ACHN (cell line): Measurements from ENCODE around the gene VEZT.
"Not testable (repeated sequence)": the region's sequence is repeated elsewhere in the genome, so short reads cannot be mapped to it uniquely, and the experiment has no call there.

Experiments used
- DNase-seq: peaks from one replicate; pipeline ENCODE4 v3.0.0-alpha.2; 2015
- in situ Hi-C: cut with HindIII; loops from 2 replicates; pipeline ENCODE4 v1.10.0; 2017; ENCODE audit warnings: low sequenced_read_pairs, low pct_ligation_motif_present, low pct_unique_long_range_greater_than_20kb

VEZT gene

DNA sequence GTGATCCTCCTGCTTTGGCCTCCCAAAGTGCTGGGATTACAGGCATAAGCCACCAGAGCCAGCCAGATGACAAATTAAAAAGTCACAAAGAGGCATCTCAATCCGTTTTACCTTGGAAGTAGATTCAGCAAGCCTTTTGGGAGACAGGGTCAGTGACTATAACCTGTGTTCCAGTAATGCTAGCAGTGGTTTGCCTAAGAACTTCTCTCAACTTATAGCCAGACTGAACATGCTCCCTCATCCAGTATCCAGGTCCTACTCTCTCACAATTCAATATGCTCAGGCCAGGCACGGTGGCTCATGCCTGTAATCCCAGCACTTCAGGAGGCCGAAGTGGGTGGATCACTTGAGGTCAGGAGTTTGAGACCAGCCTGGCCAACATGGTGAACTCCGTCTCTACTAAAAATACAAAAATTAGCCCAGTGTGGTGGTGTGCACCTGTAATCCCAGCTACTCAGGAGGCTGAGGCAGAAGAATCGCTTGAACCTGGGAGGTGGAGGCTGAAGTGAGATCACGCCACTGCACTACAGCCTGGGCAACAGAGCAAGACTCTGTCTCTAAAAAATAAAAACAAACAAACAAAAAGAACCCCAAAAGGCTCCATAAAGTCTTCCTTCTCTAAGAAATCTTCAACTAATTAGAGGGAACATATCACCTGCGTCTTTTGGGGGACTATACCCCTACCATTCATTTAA, 20.6 kb upstream of the VEZT start:
- DNase-seq, in situ Hi-C loops: not testable (repeated sequence)

DNA sequence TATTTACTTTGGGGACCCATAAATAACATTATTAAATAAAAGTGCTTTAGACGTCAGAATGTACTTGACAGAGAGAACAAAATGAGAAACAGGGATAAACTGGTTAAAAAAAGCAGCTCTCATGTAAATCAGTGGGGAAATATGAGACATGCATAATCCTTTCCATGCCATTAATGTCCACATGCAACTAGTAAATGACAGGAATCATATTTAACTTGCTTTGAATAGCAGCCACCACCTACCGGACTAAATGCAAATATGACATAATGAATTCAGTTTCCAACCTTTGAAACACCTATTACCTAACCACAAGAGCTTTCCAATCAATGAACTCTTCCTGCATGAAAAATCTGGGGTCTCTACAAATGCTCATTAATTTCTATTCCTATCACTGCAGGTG, 20.0 kb upstream of the VEZT start:
- in situ Hi-C loops, result no loop called here

DNA sequence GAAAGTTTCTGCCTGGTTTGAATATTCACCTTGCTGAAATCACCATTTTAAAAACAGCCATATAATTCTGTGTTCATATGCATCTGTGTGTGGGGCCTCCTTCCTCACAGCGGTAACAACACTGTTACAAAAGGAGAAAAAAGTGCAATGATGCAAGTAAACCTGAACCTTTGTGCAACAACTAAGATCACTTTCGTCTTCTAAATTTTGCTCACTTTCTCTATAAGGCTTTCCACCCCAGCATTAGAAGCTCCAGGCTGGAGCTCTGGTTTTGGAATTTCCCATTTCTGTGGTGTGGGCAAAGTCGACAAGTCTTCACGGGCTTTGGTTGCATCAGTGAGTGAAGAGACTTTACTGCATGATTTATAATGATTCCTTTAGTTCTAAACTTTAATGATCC, 18.7 kb upstream of the VEZT start:
- in situ Hi-C loops, result no loop called here
- no peak for DNase-seq

More for the DNA sequence above, 20.0 kb upstream of the VEZT start:
- no peak for DNase-seq

DNA sequence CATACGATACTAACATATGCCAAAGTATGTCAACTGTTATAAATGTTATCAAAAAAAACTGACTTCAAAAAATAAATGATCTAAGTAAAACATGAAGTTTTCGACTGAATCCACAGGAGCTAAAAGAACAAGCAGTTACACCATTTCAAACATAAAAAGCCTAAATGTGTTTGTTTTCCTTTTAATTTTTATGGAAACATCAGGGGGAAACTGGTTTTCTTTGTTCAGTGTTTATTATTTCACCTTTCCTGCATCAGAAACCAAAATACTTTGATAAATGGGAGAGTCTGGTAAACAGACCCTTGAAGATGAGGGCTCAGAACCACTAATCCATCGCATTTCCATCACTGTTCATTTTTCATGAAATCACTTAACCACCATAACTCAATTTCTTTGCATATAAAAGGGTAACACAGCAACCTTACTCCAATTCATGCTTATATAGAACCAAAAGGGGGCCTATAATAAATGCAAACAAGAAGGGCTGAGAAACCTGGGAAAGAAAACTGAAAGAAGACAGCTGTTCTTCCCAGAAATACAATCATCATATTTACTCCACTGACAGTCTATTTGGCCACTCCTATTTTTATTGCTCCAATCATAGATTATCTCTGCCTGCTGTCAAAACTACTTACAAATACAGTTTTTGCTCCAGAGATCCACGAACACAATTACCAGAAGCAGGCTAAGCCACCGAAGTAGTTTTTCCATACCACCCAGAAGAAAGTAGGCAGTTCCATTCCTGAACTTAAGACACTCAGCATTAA, 17.3 kb upstream of the VEZT start:
- in situ Hi-C loops, result no loop called here
- DNase-seq, result no peak

DNA sequence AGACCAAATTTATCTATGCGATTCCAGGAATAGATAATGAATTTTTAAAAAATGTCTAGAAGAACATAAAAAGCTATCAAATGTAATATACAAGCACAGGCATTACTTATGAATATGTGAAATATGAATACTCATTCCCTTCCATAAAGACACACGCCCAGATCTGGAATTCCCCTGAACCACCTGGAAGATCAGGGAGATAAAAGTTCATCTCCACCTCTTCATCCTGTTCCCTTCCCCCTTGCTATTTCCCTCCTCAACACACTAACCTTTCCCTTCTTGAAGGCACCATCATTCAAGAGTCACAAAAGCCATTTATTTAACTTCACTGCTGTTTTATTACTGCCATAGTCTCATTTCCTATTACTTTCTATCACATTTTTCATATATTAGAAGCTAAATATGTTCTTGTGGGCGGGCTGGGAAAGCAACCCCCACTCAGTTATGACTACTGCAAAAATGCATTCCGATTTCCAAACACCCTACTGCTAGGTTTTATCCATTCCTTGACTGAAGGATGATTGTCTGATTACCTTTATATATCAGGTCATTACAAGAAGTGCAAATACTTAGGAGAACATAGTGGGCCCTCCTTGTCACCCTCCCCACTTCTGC, 16.4 kb upstream of the VEZT start:
- DNase-seq, result no peak
- in situ Hi-C loops, result no loop called here

DNA sequence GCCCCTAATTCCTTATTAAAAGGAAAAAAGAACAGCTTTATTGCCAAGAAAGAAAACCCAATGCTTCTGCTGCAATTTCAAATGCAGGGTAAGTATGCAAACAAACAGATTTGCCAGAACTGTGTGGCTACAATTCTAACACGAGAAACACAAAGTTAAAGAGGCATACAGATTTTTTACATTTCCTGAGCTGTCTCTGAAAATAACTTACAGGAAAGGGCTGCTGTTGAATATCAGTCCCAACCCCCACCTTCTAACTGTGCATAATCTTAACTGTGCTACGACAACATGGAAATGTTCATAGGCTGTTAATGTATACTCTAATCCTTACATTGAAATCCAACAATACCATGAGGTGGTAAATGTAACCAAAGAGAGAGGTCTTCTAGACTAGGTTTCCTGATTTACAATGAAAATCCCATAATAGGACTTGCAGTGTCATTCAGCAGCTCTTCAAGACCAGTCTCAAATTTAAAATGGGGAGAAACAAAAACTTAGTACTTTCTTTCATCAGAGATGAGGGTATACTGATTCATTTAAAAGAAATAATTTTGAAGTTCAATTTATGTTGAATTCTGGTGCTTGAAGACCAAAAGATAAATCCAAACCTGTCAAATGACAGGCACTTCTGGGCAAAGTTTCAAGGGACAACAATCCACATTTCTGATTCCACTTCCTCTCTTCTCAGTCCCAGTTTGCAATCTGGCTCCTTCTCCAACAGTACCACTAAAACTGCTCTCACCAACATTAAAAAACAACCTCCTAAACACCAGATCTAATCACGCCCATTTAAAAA, 14.7 kb upstream of the VEZT start:
- in situ Hi-C loops, result no loop called here
- DNase-seq, result no peak

DNA sequence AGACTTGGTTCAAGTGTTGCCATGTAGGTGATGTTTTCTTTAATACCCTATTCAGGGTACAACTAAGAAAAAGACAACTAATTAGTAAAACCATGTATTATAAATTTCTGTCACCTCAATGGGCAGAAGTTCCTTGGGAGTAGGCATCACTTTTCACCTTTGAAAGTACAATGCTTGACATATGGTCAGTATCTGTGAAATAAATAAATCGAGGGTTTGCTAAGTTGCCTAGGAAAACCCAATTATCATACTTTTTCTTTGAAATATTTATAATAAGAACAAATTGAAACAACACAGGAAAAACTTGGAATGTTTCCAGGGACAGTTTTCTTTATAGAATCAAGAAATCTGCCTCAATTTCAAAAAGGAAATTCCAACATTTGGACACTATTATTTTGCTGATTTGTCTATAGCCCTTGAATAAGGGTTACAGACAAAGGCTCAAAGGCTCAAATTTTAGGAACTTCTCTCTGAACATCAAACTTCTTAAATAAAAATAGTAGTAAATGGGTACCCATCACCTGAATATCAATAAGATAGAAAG, 14.0 kb upstream of the VEZT start:
- no peak for DNase-seq
- in situ Hi-C loops, result no loop called here

DNA sequence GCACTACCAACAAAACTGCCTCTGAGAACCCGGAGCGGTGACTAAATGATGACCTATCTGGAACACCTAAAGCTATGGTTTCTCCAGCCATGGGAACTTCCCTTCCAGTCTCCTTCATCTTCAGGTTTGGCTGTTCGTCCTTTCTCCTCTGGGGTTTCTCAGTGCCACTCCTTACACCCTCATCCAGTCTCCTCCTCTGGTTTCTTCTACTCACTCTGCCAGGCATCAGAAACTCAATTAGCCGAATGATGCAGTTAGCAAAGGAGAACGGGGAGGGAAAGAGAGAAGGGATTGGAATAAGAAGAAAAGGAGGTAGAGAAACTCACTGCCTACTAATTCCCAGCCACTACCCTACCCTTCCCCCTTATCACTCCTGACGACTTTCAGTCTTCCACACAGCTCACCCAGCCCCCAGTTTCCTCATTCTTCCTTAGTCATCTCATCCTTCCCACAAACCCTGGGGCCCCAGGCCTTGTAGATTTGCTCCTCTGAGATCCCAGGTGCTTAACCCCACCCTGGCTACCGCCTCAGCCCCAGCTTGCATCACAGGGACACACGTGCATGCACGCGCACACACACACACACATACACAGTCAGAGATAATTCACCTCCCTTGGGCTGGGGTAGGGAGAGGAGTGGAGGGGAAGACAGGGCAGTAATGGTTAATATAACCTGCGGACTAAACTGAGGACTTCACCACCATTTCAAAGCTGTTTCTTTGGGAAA, 13.3 kb upstream of the VEZT start:
- peak; percentile 99 for DNase-seq
- in situ Hi-C loops, result no loop called here

DNA sequence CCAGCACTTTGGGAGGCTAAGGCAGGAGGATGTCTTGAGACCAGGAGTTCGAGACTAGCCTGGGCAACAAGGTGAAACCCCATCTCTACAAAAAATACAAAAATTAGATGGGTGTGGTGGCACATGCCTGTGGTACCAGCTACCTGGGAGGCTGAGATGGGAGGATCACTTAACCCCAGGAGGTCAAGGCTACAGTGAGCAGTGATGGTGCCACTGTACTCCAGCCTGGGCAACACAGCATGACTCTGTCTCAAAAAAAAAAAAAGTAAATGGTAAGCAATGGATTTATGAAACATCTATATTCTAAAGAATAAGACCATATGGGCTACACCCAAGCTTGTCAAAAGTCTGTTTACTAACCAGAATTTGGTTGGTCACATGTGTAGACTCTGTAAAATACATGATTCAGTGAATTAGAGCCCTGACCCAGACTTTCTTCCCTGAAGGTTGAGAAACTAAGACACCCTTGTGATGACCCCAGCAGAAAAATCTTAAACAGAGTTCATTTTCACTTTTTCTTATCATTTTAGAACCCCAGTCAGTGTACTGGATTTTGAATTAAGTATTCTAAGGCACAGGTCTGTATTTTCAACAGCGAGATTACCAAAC, 12.5 kb upstream of the VEZT start:
- DNase-seq, result no peak
- in situ Hi-C loops, result no loop called here

DNA sequence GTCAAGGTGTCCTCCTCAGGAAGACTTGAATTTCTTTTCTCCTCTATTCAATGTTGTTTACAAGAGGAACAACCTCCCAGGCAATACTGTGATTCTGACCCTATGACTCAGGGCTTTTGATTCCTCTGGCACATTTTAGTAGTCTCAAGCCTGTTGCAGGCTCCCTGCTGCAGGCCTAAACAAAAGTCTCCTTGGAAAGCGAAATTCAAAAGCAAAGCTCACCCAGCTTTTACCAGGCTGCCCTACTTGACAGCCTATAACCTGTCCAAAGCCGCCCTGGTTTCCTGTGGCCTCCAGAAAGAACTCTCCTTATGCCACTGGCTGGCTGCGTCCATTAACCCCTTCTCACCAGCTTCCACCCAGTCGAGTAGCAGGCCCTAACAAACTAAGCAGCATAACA, 11.9 kb upstream of the VEZT start:
- peak; percentile 79 for DNase-seq

DNA sequence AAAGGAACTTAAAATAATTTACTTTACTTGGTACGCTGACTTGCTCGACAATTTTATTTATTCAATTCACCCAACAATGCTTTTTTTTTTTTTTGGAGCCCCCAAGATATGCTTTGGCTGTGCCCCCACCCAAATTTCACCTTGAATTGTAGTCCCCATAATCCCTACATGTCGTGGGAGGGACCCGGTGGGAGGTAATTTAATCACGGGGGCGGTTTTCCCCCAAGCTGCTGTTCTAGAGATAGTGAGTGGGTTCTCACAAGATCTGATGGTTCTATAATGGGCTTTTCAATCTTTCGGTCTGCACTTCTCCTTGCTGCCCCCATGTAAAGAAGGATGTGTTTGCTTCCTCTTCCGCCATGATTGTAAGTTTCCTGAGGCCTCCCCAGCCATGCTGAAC, 10.7 kb upstream of the VEZT start:
- in situ Hi-C loops, result no loop called here

More for the DNA sequence above, 11.9 kb upstream of the VEZT start:
- in situ Hi-C loops, result no loop called here

DNA sequence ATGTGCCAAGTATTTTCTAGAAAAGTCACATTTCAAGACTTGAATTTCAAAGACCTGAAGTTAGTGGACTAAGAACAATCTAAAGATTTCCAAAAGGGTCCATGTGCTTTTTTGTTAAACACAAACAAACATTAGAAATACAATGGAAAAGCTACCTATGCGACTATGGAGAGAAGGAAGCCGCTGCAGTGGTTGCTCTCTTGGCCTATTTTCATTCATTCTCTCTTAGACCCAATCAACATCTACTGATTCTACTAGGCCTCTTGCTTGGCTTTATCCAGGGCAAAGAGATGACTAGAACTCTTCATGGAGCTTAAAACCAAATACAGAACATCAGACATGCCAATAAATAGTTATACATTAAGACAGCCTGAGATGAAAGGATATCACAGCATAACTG, 10.2 kb upstream of the VEZT start:
- DNase-seq, result no peak
- in situ Hi-C loops, result no loop called here

More for the DNA sequence above, 10.7 kb upstream of the VEZT start:
- DNase-seq, result no peak

DNA sequence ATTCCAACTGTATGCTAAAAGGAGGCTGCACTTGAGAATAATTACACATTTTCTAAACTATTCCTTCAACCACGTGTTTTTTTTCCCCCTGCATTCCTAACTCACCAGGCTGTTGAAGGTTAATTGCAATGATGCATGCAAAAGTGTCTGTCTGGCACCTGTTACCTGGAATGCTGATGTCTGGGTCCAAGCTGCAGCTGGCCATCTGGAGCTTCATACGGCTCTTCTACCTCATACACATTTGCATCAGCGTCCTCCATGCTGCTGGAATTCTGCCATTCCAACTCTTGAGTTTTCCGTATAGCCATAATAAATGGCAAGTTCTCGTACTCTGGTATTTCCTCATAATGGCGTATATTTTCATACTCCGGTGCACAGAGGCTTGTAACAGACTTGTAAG, 8.9 kb upstream of the VEZT start:
- in situ Hi-C loops, result no loop called here

DNA sequence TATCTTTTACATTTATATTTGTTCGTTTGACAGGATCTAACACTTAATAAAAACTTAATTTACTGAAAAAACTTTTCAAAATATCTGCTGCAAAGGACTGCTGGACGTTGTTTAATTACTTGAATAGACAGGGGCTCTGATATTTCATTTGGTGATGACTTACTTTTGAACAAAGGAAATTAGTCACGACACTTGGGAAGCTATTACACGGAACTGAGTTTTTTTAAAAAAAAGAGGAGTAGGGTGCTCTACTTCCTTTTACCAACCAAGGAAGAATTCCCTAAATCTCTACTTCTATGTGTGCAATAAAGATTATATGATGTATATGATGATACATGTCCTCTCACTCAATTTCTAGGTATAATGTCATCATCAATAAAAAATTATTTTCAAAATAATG, 5.0 kb upstream of the VEZT start:
- DNase-seq, result peak; percentile 71
- in situ Hi-C loops, result no loop called here

More for the DNA sequence above, 8.9 kb upstream of the VEZT start:
- no peak for DNase-seq

DNA sequence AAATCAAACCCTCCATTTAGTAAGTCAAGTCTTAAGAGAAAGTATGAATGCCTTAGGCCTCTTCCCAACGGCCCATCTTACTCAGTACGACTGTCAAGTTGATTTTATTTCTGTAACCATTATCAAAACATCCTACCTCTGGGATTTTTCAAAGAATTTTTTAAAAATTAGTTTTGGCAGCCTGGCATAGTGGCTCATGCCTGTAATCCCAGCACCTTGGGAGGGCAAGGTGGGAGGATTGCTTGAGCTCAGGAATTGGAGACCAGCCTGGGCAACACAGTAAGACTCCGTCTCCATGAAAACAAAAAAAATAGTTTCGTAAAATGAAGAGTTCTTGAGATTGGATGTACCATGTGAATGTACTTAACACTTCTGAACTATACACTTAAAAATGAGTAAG, 4.5 kb upstream of the VEZT start:
- in situ Hi-C loops, result no loop called here

DNA sequence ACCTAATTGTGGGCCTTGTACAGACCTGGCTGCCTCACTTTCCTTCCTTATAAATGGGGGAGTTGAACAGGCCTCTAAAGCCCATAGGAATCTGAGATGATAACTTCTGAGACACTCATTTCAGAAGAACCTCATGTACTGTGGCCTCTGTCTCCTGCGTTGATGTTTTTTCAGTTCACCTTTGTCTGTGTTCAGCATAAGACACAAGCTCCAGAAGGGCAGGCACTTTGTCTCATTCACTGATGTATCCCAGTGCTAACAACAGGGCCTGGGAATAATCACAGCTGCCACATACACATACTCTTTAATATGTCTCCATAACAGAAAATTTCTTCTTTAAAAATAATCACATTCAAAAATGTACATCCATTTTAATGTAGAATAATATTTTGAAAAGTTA, 3.7 kb upstream of the VEZT start:
- in situ Hi-C loops, result no loop called here
- DNase-seq, result no peak

More for the DNA sequence above, 4.5 kb upstream of the VEZT start:
- no peak for DNase-seq

DNA sequence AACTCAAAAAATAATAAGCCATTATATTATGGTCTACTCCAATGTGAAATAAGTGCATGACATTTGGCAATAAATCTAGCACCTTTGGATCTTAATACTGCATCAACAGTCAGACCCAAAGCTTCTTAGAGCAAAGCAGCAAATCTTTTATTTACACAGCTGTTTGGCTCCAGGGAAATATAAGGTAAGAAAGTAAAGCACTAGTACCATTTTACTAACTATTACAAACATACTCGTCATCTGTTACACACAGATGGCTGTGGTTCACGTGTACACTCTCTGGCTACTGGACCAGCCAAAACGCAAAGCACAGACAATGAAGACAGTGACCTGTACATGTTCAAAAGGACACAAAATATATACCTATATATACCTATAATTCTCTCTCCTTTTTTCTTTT, 3.1 kb upstream of the VEZT start:
- in situ Hi-C loops, result no loop called here
- no peak for DNase-seq

DNA sequence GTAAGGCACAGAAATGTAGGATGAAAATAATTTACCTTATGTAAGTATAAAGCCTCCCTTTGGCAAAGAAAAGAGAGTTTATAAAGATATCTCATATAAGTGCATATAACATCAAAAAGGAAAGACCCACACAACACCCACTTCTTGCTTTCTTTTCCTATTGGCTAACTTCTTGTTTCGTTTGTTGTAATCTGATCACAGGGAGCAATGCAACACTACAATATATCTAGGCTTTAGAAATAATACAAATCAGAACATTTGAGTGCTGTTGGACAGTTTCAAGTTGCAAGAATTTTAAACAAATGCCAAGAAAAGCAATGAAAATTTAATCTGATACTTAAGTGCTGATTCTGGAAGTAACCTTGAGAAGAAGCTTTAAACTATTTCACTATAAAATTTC, 1.7 kb upstream of the VEZT start:
- DNase-seq, result peak; percentile 80
- in situ Hi-C loops, result no loop called here
